ENCODE data around the gene PHF21A.

The PHF21A gene

DNA sequence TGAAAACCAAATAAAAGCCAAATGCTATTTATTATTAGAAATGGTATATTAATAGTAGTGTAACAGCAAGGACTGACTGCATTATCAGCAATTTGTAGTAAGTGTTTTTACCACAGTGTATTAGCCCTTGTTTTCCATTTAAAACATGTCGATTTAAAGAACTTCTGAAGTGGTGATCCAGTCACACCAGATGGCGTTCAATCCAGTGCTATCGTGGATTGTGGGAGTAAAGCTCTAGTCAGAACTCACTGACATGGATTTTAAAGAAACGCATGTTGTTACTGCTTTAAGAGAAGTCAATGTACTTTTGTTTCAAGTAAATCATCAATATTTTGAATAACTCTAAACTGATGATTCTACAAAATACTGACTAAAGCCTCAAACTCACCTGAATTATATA, 147.7 kb downstream of the PHF21A start:
- no peak for DNase-seq

DNA sequence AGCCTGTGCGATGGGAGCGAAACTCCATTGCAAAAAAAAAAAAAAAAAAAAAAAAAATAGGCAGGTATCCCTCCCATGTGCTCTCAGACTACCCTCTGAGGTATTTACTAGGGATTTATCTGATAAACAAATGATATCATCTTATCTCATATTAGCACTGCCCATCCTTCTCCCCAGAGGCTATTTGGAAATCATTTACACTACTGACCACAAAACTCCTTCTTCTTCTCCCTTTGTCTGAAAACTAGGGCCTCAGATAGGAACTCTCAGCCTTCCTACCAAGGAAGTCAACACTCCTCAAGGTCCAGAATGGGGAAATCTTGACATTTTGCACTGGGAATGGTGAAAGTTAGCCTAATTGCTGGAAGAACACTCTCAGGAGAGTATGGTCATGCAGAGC, 152.4 kb downstream of the PHF21A start:
- DNase-seq = no peak

DNA sequence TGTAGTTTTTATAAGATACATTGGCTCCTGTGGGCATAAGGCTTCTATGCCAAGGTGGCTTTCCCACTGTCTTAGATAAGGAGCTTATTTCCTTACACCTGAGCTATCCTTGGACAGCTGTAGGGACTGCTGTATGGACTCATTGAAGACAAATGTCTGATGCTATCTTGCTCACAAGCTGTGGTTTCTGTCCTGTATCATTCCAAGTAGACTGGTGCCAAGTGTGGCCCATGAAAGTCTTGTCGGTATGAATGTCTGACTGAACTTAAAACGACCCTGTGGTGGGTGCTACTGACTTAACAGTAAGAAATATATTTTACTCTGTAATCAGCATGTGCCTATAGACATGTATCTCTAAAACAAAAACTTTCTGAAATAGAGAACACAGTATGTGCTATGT, 153.7 kb downstream of the PHF21A start:
- DNase-seq = no peak

DNA sequence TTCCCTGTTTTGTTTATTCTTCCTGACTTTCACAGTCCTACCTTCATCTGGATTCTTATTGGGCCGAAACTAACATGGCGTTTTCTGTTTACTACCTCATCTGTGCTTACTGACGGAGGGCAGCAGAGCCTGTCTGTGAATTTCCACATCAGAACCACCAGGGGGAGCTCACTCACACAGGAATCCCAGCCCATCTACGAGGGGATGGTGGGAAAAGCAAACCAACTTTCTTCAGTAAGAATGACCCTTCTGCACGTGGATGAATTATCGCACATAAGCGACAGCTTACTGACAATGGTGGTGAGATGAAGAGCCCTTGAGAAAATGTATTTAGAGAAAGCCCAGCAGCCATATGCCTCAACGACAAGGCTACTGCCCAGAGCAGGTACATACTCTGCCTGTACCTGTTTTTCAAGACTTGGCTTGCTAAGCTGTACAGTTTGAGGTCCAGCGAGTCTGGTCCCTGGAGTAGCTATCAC, 156.3 kb downstream of the PHF21A start:
- DNase-seq = peak; percentile 89

DNA sequence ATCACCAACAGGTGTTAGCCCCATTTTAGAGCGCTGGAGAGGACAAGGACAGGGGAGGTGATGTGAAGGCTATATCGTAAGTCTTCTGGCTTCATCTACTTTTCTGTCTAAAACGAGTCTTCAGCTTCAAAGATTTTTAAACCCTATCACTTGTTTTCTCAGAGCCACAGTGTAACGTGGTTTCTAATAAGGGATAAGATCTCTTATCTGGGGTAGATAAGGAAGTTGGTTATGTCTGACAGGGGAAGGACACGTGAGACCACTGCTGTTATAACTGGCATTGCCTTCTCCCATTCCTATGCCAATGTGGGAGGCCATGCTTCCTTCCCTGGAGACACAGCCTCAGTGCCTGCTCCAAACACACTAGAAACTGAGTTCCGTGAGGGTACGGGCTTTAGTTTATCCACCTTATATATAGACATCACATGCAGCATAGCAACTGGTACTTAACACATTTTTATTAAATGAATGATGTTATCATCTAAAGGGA, 159.5 kb downstream of the PHF21A start:
- peak; percentile 61 for DNase-seq

DNA sequence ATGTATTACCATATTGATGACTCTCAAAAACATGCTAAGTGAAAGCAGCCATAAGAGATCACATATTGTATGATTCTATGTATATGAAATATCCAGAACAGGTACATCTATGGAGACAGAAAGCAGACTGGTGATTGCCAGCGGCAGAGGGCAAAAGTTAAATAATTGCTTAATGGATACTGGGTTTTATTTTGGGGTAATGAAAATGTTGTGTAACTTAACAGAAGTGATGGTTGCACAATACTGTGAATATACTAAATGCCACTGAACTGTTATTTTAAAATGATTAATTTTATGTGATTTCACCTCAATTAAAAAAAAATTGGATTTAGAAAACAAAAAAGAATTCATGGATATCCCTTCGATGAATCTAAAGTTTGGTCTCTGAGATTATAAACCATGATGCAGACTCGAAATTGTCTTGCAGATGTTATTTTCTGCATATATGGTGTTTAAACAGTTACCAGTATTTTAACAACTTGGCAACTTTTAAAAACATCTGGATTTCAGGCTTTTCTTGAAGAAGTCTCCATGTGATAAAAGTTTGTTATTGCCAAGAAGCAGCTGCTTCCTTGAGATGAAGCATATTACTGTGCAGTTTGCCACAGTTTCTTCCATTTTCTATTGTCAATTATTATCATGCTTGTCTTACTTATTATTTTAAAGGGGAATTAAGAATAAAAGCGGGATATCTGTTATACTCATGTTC, 160.7 kb downstream of the PHF21A start:
- DNase-seq = peak; percentile 25

DNA sequence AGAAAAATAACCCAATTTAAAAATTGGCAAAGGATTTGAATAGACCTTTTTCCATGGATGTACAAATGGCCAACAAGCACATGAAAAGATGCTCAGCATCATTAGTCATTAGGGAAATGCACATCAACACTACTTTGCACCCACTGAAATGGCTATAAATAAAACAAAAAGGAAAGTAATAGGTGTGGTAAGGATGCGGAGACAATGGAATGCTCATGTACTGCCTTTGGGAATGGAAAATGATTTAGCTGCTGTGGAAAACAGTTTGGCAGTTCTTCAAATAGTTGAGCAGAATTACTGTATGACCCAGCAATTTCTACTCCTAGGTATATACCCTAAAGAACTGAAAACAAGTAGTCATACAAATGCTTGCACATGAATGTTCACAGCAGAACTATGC, 161.4 kb downstream of the PHF21A start:
- no peak for DNase-seq

DNA sequence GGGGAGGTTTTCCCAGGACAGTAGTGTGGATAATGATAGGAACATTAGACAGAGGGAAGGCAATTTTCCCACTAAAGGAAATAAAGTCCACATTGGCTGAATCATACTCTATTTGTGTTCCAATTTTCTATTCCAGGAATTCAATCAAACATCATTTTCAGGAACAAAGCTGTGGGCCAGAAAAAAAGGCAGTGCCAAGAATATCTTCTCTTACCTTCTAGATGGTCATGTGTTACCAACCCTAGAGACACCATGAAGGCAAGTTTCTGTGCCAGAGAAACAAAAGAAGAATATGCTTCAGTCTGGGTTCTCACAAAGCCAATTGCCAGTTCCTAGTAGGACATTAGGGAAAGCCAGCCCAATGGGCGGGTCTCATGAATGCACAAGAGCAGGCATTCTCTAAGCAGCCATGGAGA, 171.3 kb downstream of the PHF21A start:
- DNase-seq = no peak

DNA sequence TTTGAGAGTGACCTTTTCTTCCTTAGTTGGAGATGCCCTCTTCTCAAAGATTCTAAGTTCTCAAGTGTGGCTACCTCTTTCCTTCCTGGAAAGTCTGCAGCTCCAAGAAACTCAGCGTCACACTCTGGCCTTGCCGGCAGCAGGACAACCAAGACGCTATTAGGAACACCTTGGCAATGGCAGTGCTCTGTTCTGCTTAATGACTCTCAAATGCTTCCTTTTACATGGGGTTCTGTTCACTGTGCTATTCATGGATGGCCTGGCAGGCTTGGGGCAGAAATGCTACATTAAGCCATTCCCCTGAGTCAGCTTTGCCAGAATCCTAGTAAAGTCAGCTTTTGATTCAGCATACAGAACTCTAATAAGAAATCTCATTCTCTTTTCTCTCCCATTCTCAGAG, 172.9 kb downstream of the PHF21A start:
- DNase-seq = no peak

DNA sequence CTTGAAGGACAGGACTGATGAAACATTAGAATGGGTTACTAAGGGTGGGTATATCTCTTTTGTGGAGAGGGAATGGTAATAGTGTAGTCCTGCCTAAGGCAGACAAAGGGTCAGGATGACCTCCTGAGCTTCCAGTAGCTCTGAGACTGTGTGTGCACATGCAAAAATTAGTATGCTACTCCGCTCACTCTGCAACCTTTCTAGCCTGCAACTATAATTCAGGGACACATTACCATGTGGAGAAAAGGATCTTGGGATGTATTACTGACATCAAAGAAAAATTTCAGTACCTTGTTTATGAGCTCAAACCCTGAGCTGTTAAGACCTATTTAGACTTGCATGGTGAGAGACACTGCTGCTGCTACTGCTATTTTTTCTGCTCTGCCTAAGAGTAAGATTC, 173.4 kb downstream of the PHF21A start:
- DNase-seq = no peak

DNA sequence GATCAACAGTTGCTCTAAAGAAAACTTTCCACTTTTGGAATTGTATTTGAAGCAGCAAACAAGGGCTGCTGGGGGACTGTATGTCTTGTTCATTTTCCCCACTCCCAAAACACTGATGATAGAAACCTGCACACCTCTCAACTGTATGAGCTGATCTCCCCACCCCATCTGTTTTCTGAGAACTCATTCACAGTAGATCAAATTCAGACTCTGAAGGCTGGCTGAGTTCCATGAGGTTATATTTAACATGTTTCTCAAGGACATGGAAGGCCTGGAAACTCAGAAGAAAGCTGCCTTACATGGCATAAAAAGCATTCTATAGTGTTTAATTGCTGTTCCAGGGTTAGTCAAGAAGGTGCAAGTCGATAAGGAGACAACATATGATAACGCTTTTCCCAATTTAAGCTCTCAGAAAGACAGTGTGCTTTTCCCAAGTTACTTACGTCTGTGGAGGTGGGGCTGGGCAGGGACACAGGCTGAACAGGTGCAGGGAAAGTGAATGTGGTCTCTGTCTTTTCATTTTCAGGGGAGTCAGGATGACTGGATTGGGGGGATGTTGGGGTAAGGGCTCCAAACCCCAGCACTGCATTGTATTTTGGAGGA, 175.8 kb downstream of the PHF21A start:
- DNase-seq = no peak

DNA sequence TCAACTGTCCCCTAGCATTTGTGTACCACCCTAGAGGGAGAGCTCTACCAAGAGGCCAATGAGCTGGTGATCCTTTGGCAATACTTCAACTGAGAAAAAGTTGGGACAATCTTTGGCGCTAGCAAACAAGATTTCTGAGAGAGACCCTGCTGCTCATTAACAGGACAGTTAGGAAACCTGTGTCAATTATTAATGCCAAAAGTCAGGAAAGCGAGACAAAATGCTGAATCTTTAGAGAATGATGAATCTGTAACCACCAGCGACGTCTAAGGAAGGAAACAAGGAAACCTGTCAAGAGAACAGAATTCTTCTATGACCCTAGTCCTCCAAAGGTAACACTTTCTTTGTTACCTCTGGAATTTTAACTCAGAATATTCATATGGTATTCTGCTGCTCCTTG, 178.9 kb downstream of the PHF21A start:
- no peak for DNase-seq

DNA sequence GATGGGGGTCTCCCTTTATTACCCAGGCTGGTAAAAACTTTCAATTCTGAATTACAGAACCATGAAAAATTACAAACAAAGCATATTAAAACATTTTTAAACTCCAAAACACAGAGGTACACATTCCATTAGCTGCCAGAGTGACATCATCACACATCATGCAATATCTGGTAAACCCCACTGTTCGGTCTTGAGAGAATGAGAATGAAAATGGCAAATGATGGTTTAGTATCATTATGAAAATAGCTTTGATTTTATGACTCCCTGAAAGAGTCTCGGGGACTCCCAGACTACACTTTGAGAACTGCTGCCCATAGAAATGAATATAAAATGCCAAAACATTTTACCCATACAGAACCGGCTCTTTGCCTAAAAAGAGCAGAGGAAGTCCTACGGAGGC, 180.0 kb downstream of the PHF21A start:
- no peak for DNase-seq

DNA sequence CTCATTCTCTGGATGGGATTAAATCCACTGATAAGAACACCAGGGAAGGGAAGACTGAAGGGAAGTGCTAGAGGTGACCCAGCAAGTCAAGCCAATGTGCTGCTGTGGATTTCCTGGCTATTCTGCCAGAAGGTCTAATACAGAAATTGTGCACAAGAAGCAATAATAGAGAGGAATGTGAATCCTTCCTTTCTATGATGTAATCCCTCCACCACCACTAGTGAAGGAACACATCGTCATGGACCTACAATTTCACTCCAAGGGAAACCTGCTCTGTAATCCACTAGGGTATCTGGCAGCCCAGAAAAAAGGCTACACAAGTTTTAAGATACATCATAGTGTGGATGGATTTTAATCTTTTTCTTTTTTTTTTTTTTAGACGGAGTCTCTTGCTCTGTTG, 181.4 kb downstream of the PHF21A start:
- DNase-seq = no peak

DNA sequence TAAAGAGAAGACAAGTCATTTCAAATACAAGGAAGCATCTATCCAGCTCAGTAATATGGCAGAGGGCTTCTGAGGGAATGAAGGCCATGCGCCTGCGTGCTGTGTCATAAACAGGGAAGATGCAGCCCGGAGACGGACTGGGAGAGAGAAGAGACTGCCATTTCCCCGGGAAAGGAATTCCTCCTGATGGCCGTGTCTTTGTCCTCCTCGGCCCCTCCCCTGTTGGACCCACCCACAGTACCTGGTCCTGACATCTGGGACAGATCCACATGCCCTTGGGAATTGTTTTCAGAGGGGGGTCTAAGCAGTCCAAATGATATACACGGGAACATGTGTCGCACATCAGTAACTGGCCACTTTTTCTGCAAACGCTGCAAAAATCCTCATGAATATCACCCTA, 183.3 kb downstream of the PHF21A start:
- DNase-seq = no peak

DNA sequence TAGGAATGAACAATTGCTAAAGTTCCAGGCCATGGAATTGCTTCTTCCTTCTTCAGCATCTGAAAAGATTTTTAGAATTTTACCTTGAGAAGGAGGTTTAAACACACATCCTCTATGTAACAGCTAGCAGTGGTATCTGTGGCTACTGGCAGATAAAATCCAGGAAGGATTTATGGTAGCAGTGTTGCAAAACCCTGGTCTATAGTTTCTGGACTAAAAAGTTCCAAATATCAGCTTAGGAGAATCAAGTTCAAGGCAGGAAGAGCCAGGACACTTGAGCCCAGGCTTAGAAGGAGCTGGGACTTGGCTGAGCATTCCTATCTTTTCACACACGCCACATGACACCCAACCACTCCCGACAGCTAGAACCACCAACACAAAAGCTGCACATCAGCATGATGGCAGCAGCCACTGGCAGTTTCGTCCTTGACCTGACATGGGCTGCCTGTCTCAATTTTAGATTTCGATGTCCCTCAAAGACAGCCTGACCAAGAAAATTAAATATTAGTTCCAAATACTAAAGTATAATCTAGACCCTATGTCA, 184.7 kb downstream of the PHF21A start:
- no peak for DNase-seq

DNA sequence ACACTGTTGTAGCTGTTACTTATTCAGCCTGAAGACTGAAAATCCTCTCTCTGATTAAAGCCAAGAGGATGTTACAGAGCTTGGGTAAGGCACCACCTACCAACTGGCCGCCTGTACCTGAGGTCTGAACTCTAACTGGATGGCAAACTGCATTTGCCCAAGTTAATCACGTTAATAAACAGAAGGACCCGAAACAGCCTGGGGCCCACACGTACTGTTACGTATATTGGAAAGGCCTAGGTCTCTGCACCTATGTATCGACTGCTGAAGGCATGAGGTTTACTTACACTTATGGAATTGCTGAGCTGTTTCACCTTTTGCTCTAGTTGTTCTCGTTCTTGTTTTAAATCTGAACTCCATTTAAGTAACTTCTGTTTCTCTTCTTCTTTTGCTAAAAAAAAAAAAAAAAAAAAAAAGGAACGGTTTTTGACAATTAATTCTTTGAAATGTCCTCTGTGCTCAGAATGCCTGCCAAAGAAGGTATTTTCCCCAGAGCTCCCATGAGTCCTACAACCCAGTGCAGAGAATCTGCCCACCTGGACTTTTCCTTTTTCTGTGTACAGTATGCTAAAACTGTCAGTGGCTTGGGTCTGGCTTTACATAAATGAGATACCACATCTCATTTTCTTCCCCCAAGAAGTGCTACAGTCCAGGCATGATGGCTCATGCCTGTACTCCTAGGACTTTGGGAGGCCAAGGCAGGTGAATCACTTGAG, 185.7 kb downstream of the PHF21A start:
- no peak for DNase-seq

DNA sequence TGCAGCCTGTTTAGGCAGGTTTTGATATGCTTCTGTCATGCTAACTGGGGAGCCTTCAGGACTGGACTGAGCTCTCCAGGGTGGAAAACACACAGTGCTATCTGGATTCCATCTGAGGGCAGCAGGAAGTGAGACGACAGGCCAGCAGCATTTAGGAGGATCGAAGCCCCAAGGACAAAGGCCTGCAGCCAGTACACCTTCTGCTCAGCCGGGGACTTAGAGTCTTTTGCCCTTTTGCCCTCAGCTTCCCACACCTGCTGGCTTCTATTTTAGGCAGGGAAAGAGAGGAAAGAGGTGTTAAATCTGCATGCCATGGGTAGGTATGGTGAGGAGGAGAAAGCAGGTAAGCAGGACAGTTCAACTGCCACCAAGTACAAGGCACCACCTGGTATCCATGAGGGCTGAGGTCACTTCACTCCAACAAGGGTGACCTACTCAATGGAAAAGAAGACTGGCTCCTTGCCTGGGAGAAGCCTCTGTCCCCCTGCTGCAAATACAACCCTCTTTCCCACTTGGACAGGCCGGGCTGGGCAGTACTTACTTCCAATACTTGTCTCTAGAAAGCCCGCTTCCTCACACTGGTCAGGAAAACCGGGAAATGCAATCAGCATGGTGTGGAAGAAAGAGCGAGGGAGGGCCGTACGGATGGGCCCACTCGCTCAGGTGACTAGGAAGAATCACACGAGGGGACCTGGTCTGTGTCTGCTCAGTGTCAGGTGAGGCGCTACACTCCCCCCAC, 186.5 kb downstream of the PHF21A start:
- no peak for DNase-seq

DNA sequence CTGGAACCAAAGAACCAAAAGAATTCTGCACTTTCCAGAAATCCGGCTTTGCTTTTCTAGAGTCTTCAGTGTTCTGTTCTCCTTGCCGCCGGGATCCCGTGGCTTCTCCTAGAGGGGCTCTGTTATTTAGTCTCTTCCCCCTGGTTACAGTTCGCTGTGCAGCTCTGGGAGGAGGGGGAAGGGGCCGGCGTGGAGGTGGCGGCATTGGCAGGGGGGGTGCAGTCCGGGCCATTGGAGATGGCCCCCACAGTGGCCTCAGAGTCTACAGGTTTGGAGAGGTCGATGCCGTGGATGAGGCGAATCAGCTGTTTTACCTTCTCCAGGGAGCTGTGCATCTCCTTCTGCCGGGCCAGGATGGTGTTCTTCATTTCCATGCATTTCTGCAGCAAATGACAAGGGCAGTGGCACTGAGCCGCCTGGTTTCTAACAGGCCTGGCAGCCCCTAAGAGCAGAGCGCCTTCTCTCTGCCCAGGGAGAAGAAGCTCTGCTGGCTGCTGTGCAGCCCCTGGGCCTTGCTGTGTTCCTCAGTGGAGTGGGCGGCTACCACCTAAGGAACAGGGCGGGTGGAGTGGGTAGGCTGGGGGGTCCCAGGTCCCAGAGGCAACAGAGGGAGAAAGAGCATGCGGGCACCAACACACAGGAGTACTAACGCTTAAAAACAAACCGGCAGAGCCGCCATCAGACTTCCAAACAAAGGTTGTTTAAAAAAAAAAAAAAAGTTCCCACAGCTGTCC, 187.2 kb downstream of the PHF21A start:
- DNase-seq = no peak

DNA sequence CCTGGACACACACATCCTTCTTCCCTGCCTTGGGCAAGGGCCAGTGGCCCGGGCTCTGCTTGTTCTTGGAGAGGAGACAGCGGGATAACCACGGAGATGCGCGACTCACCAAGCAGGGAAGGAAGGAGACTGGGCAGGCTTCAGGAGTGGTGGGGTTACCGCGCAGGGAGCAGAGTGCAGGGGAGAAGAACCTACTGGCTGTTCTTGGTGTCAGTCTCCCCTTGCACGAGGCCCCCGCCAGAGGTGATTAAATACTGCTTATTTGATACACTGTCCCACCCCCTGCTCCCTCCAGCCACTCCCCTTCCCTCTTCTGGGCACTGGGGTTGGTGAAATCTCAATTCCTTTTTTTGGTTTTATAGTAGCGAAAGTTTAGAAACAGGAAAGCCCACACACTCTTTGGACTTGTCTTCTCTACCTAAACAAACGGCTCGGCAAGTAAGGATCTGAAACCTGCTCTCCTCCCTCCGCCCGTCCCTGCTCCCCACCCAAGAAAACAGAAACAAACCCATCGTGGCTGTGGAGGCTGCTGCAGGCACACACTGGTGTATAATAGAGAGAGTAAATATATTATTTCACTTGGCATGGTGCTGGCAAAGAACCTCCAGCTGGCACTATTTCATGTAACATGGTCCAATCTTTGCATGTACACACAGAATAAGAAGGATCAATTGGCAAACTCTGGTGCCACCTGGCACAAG, 188.0 kb downstream of the PHF21A start:
- DNase-seq = no peak

DNA sequence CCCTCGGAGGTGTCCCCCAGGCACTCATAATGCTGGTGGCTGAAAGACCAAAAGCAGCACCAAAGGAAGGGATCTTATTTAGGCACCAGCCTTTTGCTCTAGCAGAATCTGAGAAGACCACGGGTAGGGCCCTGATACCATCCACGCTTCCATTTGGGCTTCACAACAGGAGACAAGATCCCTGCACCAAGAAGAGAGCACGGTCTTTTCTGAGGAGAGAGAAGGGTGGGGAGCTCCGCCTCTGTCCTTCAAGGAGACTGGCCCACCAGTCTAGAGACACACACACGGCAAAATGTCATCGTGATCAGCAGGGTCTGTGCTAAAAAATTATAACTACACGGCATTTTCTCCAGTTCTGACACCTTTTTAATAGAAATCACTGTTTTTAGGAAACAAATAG, 189.0 kb downstream of the PHF21A start:
- DNase-seq = no peak

DNA sequence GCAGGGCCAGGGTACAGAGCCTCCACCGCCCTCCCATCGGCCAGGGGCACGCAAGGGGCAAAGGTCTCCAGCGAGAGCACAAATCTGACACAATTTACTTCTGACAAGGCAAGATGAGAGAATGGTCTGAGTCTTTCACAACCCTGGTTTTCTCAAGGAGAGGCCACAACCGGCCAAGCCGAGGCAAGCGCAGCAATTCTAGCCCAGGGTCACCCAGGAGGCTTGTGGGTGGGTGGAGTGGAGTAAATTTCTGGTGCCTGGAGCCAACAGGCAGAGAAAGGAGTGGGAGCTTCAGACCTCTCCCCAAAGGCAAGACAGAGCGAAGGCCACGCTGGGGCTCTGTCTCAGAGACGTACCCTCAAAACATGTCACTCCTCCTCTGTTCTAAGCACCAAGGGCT, 189.5 kb downstream of the PHF21A start:
- no peak for DNase-seq

Measured in hematopoietic multipotent progenitor cell treated with erythropoietin and hydrocortisone succinate and interleukin-3 and kit ligand, for 6 days (in vitro differentiated cells).